Ishikawa (cell line): ENCODE data around the gene GDI1.

Experiments
- CEBPB ChIP-seq: IDR thresholded peaks from 2 replicates; pipeline ENCODE4 v1.6.1; 2012
- CREB1 ChIP-seq: IDR thresholded peaks from 2 replicates; pipeline ENCODE4 v1.6.1; 2012; ENCODE audit warnings: low read depth
- EGR1 ChIP-seq: IDR thresholded peaks from 2 replicates; pipeline ENCODE4 v1.6.1; 2012
- EP300 ChIP-seq: IDR thresholded peaks from 2 replicates; pipeline ENCODE4 v1.6.1; 2012; ENCODE audit warnings: borderline replicate concordance
- FOXM1 ChIP-seq: IDR thresholded peaks from 2 replicates; pipeline ENCODE4 v1.6.1; 2012; ENCODE audit warnings: low read depth, borderline replicate concordance
- NFIC ChIP-seq: IDR thresholded peaks from 2 replicates; pipeline ENCODE4 v1.6.1; 2012
- RAD21 ChIP-seq: IDR thresholded peaks from 2 replicates; pipeline ENCODE4 v1.6.1; 2012; ENCODE audit warnings: low read depth
- REST ChIP-seq: IDR thresholded peaks from 2 replicates; pipeline ENCODE4 v1.6.1; 2012; ENCODE audit warnings: low read depth, mild to moderate bottlenecking
- TAF1 ChIP-seq: IDR thresholded peaks from 2 replicates; pipeline ENCODE4 v1.6.1; 2012; ENCODE audit warnings: low read depth, mild to moderate bottlenecking
- TCF12 ChIP-seq: IDR thresholded peaks from 2 replicates; pipeline ENCODE4 v1.6.1; 2012; ENCODE audit warnings: low read depth
- TEAD4 ChIP-seq: IDR thresholded peaks from 2 replicates; pipeline ENCODE4 v1.6.1; 2012
- USF1 ChIP-seq: IDR thresholded peaks from 2 replicates; pipeline ENCODE4 v1.6.1; 2012
- YY1 ChIP-seq: IDR thresholded peaks from 2 replicates; pipeline ENCODE4 v1.6.1; 2012; ENCODE audit warnings: low read depth
- ZBTB7A ChIP-seq: IDR thresholded peaks from 2 replicates; pipeline ENCODE4 v1.6.1; 2012; ENCODE audit warnings: low read depth
- TF ChIP-seq, protein P1 (sequence below): IDR thresholded peaks from 2 replicates; pipeline ENCODE4 v1.6.1; 2012

The GDI1 gene

GRCh38 chrX:154477891-154478477, 41.0 kb downstream of the GDI1 start:
- TF ChIP-seq REST = no peak
- no peak for TF ChIP-seq USF1
- TF ChIP-seq CEBPB = no peak
- TF ChIP-seq CREB1 = no peak
- TF ChIP-seq TCF12 = no peak
- no peak for TF ChIP-seq TAF1
- TF ChIP-seq ZBTB7A = no peak
- no peak for TF ChIP-seq NFIC
- TF ChIP-seq EGR1 = no peak
- no peak for TF ChIP-seq YY1
- TF ChIP-seq TEAD4 = no peak
- TF ChIP-seq FOXM1 = no peak
- TF ChIP-seq, protein P1, sequence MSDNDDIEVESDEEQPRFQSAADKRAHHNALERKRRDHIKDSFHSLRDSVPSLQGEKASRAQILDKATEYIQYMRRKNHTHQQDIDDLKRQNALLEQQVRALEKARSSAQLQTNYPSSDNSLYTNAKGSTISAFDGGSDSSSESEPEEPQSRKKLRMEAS = no peak
- no peak for TF ChIP-seq RAD21
- TF ChIP-seq EP300 = no peak

DNA sequence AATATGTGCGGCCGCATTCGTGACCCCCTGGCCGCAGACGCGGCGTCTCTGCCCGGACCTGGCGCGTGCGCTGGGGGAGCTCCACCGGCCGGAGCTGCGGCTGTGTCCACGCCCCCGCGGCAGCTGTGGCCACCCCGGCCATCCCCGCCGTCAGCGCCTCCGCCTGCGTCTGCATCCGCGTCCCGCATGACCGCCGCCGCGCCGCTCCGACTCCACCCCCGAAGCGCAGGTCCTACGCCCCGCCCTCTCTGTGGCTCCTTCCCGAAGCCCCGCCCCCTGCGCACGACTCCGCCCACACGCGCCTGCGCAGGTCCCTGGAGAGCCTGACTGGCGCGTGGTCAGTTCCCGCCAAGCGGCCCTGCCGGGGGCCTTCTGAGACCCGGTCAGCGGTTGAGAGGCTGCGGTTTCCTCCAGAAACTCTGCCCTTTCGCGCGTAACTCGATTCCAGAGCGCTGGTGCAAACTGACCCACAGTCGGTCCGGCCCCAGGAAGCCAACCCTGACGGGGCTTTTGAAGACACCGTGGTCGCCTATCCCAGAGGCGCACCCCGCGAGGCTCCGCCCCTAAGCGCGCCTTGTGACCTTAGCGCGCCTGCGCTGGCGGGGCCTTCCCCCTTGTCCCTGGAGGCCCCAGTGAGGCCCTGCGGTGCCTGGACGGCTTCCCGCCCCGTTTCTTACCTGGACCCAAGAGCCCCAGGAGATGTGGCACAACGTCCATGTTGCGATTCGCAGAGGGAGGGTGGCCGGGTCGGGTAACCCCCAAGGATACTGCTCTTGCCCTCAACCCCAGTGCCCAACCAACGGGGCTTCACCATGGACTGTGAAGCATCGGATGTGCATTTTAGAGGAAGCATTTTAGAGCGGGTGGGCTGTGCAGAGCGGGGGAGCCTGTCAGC, 42.0 kb downstream of the GDI1 start, which contains the start of gene LAGE3:
Gene LAGE3, minus strand, starts transcription at position 554 of the 895 bp plus-strand sequence. Its CDS starts 366 bp downstream, at position 188.
- TF ChIP-seq EGR1 = no peak
- TF ChIP-seq TEAD4 = no peak
- no peak for TF ChIP-seq YY1
- TF ChIP-seq, protein P1 = peak; percentile 98
- 0 out of 2 replicates have a peak, but pooled peaks have one; percentile 29 for TF ChIP-seq USF1
- no peak for TF ChIP-seq TCF12
- TF ChIP-seq NFIC = no peak
- peak; percentile 18; the same call in 1 of the 2 replicates for TF ChIP-seq TAF1

DNA sequence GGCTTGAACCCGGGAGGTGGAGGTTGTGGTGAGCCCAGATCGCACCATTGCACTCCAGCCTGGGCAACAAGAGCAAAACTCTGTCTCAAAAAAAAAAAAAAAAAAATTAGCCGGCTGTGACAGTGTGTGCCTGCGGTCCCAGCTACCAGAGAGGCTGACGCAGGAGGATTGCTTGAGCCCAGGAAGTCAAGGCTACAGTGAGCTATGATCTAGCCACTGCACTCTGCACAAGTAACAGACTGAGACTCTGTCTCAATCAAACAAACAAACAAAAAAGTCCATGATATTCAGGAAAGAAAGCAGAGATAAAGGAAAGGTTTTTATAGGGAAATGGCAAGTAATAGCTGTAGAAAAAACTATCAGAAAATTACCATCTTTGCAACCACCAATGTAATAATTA, 44.2 kb downstream of the GDI1 start:
- no peak for TF ChIP-seq YY1
- TF ChIP-seq FOXM1 = no peak
- TF ChIP-seq, protein P1 = no peak
- no peak for TF ChIP-seq EGR1
- no peak for TF ChIP-seq TAF1
- no peak for TF ChIP-seq USF1
- TF ChIP-seq CREB1 = no peak
- TF ChIP-seq RAD21 = no peak
- TF ChIP-seq REST = no peak
- TF ChIP-seq TCF12 = no peak
- no peak for TF ChIP-seq ZBTB7A
- TF ChIP-seq CEBPB = no peak
- no peak for TF ChIP-seq NFIC

DNA sequence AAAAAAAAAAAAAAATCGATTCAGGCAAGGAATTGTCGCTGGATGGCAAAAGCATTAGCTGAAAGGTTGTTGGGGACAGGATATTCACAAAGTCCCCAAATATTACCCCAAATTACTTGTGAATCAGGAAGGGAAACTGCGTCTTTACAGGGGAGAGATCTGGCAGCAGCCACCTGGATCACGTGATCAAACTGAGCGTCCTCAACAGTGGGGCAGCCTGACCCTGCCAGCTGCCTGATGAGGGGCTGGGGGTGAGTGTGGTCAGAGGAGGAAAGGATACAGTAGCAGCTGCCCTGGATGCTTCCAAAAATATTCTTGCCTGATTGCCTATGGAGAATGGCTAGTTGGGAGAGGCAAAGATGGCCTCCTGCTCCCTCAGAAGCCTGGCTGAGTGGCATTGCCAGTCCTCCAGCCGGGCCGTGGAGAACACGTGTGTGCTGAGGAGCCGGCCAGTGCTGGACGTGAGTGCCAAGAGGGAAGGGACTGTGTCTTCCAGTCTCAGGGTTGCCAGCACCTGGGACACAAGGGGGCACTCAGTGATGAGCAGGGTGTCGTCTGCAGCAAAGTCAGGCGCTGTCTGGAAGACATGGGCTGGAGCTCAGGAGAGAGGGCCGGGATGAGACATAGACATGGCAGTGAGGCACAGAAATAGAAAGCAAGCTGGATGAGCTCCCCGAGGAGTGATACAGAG, 45.1 kb downstream of the GDI1 start:
- TF ChIP-seq REST (no peak), ZBTB7A (no peak), NFIC (no peak), CEBPB (no peak), EGR1 (no peak), EP300 (no peak), TAF1 (no peak), TCF12 (no peak), FOXM1 (no peak)
